ENCODE results near the gene MYO3B.

DNA sequence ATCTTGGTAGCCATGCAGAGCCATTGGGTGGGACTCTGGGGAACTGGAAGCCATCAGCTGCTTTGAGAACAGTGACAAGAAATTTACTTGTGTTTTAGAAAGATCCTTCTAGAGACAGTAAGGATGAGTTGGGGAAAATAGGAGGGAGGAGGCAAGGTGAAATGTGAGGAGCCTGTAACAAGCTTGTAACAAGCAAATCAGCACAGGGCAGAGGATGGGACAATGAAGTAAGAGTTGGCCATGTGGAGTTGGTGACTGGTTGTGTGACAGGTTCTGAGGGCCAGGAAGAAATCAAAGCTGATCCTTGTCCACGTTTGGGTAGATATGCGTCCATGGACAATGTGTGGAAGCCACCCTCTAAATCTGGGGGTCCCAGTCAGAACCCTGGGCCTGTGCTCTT, 84.4 kb downstream of the MYO3B start:
- TF ChIP-seq, protein P1, sequence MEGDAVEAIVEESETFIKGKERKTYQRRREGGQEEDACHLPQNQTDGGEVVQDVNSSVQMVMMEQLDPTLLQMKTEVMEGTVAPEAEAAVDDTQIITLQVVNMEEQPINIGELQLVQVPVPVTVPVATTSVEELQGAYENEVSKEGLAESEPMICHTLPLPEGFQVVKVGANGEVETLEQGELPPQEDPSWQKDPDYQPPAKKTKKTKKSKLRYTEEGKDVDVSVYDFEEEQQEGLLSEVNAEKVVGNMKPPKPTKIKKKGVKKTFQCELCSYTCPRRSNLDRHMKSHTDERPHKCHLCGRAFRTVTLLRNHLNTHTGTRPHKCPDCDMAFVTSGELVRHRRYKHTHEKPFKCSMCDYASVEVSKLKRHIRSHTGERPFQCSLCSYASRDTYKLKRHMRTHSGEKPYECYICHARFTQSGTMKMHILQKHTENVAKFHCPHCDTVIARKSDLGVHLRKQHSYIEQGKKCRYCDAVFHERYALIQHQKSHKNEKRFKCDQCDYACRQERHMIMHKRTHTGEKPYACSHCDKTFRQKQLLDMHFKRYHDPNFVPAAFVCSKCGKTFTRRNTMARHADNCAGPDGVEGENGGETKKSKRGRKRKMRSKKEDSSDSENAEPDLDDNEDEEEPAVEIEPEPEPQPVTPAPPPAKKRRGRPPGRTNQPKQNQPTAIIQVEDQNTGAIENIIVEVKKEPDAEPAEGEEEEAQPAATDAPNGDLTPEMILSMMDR (IDR thresholded peaks at IDR 0.05): no peak
- TF ChIP-seq POLR2A (IDR thresholded peaks at IDR 0.05) (no peak), POLR2AphosphoS5 (IDR thresholded peaks at IDR 0.05) (no peak), EP300 (IDR thresholded peaks at IDR 0.05) (no peak)
